ENCODE results near the gene HINT2.

HINT2 gene

GRCh38 chr9:35818341-35818740 lies 3.5 kb upstream of the HINT2 start:
- Histone ChIP-seq H3K9me2 (replicated peaks; ENCODE audit: low read depth, low read length) (no peaks in the 10 kb centered on the region), H3K4me3 (ENCODE audit: low read length, poor library complexity, severe bottlenecking) (no peak overlapping the region), H3K4me1 (ENCODE audit: insufficient read depth, low read length, poor library complexity, severe bottlenecking) (peaks cover 19% of the 10 kb centered on the region), H3K27me3 (ENCODE audit: insufficient read depth, low read length, poor library complexity, severe bottlenecking) (no peaks in the 10 kb centered on the region), H3K36me3 (ENCODE audit: insufficient read depth, low read length) (no peaks in the 10 kb centered on the region), H2AFZ (ENCODE audit: low read length) (no peak overlapping the region), H3K9me3 (ENCODE audit: insufficient read depth, low read depth, low read length) (no peaks in the 10 kb centered on the region), H3K79me2 (ENCODE audit: insufficient read depth, low read length) (peaks cover 9% of the 10 kb centered on the region), H3F3A (ENCODE audit: low read depth) (peaks cover 4% of the 10 kb centered on the region; the same call in 1 of the 2 replicates), H3K9ac (ENCODE audit: low read depth, low read length, poor library complexity, severe bottlenecking) (no peak overlapping the region), H3K4me2 (ENCODE audit: low read depth, low read length, poor library complexity, severe bottlenecking) (no peak overlapping the region), H4K20me1 (ENCODE audit: insufficient read depth, low read length, poor library complexity, severe bottlenecking) (no peaks in the 10 kb centered on the region)
- TF ChIP-seq CTCF (conservative IDR thresholded peaks at IDR 0.05; ENCODE audit: low read length) = no peak
- TF ChIP-seq EZH2phosphoT487 (IDR thresholded peaks at IDR 0.05; ENCODE audit: borderline replicate concordance) = no peak

- H3K4me3 ChIP-seq (ENCODE audit: low read length, poor library complexity, severe bottlenecking) = no peak overlapping the region
- no peaks in the 10 kb centered on the region for H3K27me3 ChIP-seq (ENCODE audit: insufficient read depth, low read length, poor library complexity, severe bottlenecking)
- peaks cover 32% of the 10 kb centered on the region for H3K4me1 ChIP-seq (ENCODE audit: insufficient read depth, low read length, poor library complexity, severe bottlenecking)
- no peaks in the 10 kb centered on the region for H3K9me3 ChIP-seq (ENCODE audit: insufficient read depth, low read depth, low read length)
- no peak overlapping the region for H2AFZ ChIP-seq (ENCODE audit: low read length)
- H3K9me2 ChIP-seq (replicated peaks; ENCODE audit: low read depth, low read length) = no peaks in the 10 kb centered on the region
- peaks cover 13% of the 10 kb centered on the region for H3K79me2 ChIP-seq (ENCODE audit: insufficient read depth, low read length)
- H3K36me3 ChIP-seq (ENCODE audit: insufficient read depth, low read length) = no peaks in the 10 kb centered on the region
- H3F3A ChIP-seq (ENCODE audit: low read depth) = peaks cover 5% of the 10 kb centered on the region
- TF ChIP-seq CTCF (conservative IDR thresholded peaks at IDR 0.05; ENCODE audit: low read length) = peak; percentile 41; the same call in 1 of the 2 replicates
- TF ChIP-seq EZH2phosphoT487 (IDR thresholded peaks at IDR 0.05; ENCODE audit: borderline replicate concordance) = no peak
- no peaks in the 10 kb centered on the region for H4K20me1 ChIP-seq (ENCODE audit: insufficient read depth, low read length, poor library complexity, severe bottlenecking)
- no peak overlapping the region for H3K9ac ChIP-seq (ENCODE audit: low read depth, low read length, poor library complexity, severe bottlenecking)
- peak overlapping the region; percentile 71 for H3K4me2 ChIP-seq (ENCODE audit: low read depth, low read length, poor library complexity, severe bottlenecking)
Measured at GRCh38 chr9:35816708-35817107, 1.9 kb upstream of the HINT2 start.

- peaks cover 2% of the 10 kb centered on the region; the same call in 1 of the 2 replicates for H3K36me3 ChIP-seq (ENCODE audit: insufficient read depth, low read length)
- H3K4me2 ChIP-seq (ENCODE audit: low read depth, low read length, poor library complexity, severe bottlenecking) = peak overlapping the region; percentile 94
- no peaks in the 10 kb centered on the region for H3K9me3 ChIP-seq (ENCODE audit: insufficient read depth, low read depth, low read length)
- peak overlapping the region; percentile 77 for H3K4me3 ChIP-seq (ENCODE audit: low read length, poor library complexity, severe bottlenecking)
- TF ChIP-seq EZH2phosphoT487 (IDR thresholded peaks at IDR 0.05; ENCODE audit: borderline replicate concordance) (no peak), CTCF (conservative IDR thresholded peaks at IDR 0.05; ENCODE audit: low read length) (peak; percentile 49)
- peaks cover 39% of the 10 kb centered on the region for H3K4me1 ChIP-seq (ENCODE audit: insufficient read depth, low read length, poor library complexity, severe bottlenecking)
- H3K9me2 ChIP-seq (replicated peaks; ENCODE audit: low read depth, low read length) = no peaks in the 10 kb centered on the region
- H3K27me3 ChIP-seq (ENCODE audit: insufficient read depth, low read length, poor library complexity, severe bottlenecking) = no peaks in the 10 kb centered on the region
- peaks cover 8% of the 10 kb centered on the region for H3F3A ChIP-seq (ENCODE audit: low read depth)
- H3K79me2 ChIP-seq (ENCODE audit: insufficient read depth, low read length) = peaks cover 13% of the 10 kb centered on the region
- H3K9ac ChIP-seq (ENCODE audit: low read depth, low read length, poor library complexity, severe bottlenecking) = peak overlapping the region; percentile 92
- peak overlapping the region; percentile 82 for H2AFZ ChIP-seq (ENCODE audit: low read length)
- no peaks in the 10 kb centered on the region for H4K20me1 ChIP-seq (ENCODE audit: insufficient read depth, low read length, poor library complexity, severe bottlenecking)
Measured at GRCh38 chr9:35814106-35814840, 569 bp downstream of the HINT2 start.

Measured in Loucy (cell line).